ENCODE measurements around the gene ZNF205. TPM values are rescaled to one million over a fixed set of nuclear protein-coding genes. Genes with fewer than 3 reads are reported as not detected.

ZNF205 gene
- total and polyA plus RNA-seq, 2 of the 13 experiments (the other 11 are each of a cell fraction or from before 2014, with no cell fraction given): 5.8 to 10.2 TPM

DNA sequence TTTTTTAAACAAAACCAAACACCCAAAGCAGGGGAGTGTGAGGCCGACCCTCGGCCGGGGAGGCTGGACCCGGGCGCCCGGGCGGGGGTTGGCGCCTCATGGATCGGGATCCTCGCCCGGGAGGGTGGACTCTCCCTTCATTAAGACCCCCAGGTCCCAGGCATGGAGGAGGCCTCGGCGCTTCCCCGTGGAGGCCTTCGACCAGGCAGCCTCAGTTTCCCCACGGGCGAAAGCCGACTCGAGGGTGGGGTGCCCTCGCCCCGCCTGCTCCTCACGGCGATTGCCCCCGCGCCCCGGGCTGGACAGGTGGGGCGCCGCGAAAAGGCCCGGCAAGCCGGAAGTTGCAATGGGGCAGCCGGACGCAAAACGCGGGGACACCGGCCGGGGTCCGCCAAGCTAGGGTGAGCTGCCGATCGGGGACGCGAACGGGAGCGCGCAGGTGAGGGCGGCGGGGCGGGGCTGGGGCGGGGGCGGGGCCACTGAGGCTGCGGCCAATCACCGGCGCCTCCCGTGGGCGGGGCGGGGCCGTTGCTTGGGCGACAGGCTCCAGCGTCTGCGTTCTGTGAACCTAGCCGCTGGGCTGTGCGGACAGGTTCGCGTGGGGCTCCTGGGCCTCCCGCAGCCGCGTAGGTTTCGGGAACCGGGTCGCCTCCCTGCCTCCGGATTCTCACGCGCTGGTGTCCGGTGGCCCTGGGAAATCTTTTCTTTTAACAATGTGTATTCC is 6.0 kb upstream of the ZNF205 start (continued):
- TF ChIP-seq, protein P1, sequence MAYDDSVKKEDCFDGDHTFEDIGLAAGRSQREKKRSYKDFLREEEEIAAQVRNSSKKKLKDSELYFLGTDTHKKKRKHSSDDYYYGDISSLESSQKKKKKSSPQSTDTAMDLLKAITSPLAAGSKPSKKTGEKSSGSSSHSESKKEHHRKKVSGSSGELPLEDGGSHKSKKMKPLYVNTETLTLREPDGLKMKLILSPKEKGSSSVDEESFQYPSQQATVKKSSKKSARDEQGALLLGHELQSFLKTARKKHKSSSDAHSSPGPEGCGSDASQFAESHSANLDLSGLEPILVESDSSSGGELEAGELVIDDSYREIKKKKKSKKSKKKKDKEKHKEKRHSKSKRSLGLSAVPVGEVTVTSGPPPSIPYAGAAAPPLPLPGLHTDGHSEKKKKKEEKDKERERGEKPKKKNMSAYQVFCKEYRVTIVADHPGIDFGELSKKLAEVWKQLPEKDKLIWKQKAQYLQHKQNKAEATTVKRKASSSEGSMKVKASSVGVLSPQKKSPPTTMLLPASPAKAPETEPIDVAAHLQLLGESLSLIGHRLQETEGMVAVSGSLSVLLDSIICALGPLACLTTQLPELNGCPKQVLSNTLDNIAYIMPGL (CRISPR knock-in tag; IDR thresholded peaks at IDR 0.05; ENCODE audit: borderline replicate concordance in 1 of 2, low read depth in 1 of 2): peak; percentile 75 to 92; a peak in 3 of 4 replicates
- TF ChIP-seq HNRNPLL (IDR thresholded peaks at IDR 0.05; ENCODE audit: low read depth, low read length, poor library complexity, severe bottlenecking) (peak; percentile 47), TEAD2 (CRISPR knock-in tag; IDR thresholded peaks at IDR 0.05) (no peak), ZNF446 (CRISPR knock-in tag; IDR thresholded peaks at IDR 0.05) (no peak), FOXC1 (CRISPR knock-in tag; IDR thresholded peaks at IDR 0.05; ENCODE audit: borderline replicate concordance) (no peak), GPN1 (CRISPR knock-in tag; IDR thresholded peaks at IDR 0.05; ENCODE audit: borderline replicate concordance) (no peak), IRF2 (CRISPR knock-in tag; IDR thresholded peaks at IDR 0.05) (peak; percentile 78), ZNF326 (CRISPR knock-in tag; IDR thresholded peaks at IDR 0.05; ENCODE audit: borderline replicate concordance) (no peak), CBFB (CRISPR knock-in tag; IDR thresholded peaks at IDR 0.05) (peak; percentile 51; the same call in 1 of the 2 replicates), ZNF672 (CRISPR knock-in tag; IDR thresholded peaks at IDR 0.05) (no peak), MXD4 (CRISPR knock-in tag; IDR thresholded peaks at IDR 0.05) (peak; percentile 20; the same call in 1 of the 2 replicates), HOXA3 (CRISPR knock-in tag; IDR thresholded peaks at IDR 0.05) (peak; percentile 85), ZFP37 (CRISPR knock-in tag; IDR thresholded peaks at IDR 0.05; ENCODE audit: borderline replicate concordance) (peak; percentile 33; the same call in 1 of the 2 replicates), PAWR (CRISPR knock-in tag; IDR thresholded peaks at IDR 0.05; ENCODE audit: borderline replicate concordance) (no peak), ZNF788 (CRISPR knock-in tag; IDR thresholded peaks at IDR 0.05; ENCODE audit: borderline replicate concordance) (peak; percentile 80; the same call in 1 of the 2 replicates), HDAC2 (CRISPR knock-in tag; IDR thresholded peaks at IDR 0.05) (peak; percentile 69; the same call in 1 of the 2 replicates), ZNF792 (CRISPR knock-in tag; IDR thresholded peaks at IDR 0.05) (no peak), ZNF619 (CRISPR knock-in tag; IDR thresholded peaks at IDR 0.05) (no peak)
- TF ChIP-seq, protein P2, sequence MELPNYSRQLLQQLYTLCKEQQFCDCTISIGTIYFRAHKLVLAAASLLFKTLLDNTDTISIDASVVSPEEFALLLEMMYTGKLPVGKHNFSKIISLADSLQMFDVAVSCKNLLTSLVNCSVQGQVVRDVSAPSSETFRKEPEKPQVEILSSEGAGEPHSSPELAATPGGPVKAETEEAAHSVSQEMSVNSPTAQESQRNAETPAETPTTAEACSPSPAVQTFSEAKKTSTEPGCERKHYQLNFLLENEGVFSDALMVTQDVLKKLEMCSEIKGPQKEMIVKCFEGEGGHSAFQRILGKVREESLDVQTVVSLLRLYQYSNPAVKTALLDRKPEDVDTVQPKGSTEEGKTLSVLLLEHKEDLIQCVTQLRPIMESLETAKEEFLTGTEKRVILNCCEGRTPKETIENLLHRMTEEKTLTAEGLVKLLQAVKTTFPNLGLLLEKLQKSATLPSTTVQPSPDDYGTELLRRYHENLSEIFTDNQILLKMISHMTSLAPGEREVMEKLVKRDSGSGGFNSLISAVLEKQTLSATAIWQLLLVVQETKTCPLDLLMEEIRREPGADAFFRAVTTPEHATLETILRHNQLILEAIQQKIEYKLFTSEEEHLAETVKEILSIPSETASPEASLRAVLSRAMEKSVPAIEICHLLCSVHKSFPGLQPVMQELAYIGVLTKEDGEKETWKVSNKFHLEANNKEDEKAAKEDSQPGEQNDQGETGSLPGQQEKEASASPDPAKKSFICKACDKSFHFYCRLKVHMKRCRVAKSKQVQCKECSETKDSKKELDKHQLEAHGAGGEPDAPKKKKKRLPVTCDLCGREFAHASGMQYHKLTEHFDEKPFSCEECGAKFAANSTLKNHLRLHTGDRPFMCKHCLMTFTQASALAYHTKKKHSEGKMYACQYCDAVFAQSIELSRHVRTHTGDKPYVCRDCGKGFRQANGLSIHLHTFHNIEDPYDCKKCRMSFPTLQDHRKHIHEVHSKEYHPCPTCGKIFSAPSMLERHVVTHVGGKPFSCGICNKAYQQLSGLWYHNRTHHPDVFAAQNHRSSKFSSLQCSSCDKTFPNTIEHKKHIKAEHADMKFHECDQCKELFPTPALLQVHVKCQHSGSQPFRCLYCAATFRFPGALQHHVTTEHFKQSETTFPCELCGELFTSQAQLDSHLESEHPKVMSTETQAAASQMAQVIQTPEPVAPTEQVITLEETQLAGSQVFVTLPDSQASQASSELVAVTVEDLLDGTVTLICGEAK (IDR thresholded peaks at IDR 0.05): peak; percentile 67
- TF ChIP-seq, protein P2 (CRISPR knock-in tag; IDR thresholded peaks at IDR 0.05): no peak; the same call in 1 of the 2 replicates

All from HepG2 (cell line).